HG02981 (cell line): ENCODE measurements around the gene TLR6.

Experiments
- ATAC-seq: cut with Tn5 transposase; IDR thresholded peaks from one replicate; pipeline ENCODE4 v1.9.1; 2021; ENCODE audit warnings: mild to moderate bottlenecking, moderate library complexity; ENCODE audit not compliant: unreplicated experiment

The TLR6 gene

DNA sequence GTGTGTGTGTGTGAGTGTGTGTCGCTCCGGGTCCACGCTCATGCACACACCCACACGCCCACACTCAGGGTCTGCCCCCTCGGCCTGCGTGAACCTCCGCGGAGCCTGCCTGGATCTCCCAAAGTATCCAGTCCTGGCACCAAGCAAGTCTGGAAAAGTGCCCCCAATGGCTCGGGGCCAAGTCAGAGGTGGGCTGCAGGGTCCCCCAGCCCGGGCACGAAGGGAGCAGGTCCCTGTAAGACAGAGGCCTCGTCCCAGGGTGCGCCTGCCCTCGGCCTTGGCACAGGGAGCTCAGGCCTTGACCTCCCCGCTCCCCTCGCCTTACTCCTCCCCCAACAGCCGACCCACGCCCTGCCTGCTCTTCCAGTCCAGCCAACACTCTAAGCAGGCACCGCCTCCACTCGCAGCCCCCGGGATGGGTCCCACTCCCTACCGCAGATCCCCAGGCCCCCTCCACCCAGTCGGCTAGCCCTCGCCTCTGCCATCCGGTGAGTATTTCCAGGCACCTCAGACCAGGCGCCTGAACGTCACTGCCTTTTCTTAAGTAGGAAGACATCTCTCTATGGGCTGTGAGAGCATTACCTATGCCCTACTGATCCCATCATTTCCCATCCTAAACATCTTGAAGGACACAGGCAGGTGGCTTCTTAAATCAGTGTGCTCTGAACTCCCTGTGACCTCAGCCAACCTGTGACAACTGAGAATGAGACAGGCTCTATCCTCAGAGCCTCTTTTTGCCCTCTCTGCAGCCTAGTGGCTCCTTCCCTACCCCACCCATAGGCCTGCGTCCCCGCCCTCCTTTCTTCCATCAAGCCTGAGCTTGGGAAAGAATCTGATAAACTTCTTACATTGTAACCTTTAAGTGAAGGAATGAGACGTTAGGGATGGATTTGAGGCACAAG lies 11.7 kb upstream of the TLR6 start:
- ATAC-seq, result no peak

DNA sequence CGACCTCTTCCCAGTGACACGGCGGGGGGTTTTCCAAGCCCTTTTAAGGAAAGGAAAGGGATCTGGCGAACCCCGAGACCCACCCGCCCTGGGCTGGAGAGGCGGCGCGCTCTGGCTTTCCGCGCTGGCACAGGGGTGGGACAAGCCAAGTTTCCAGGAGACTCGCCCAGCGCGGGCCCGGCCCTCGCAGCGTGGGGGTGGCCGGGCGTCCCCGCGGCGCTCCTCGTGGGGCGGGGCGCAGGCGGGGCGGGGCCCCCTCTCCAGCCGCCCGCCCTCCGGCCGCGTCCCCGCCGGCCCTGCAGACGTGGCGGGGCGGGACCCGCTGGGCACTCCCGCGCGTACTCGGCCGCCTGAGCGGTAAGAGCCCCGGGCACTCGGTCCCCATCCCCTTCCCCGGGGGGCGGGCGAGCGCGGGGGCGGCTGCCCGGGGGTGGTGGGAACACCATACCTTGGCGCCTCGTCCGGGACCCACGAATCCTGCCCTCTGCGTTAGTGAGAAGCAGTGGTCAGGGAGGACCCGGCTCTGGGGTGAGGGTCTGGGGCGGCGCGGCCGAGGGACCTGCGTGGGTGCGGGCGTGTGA lies 11.0 kb upstream of the TLR6 start, which contains the start of gene FAM114A1:
Gene FAM114A1, plus strand, starts transcription at position 329 of the 581 bp plus-strand sequence. CDS start 10,273 bp downstream, outside the sequence.
- ATAC-seq, result peak; percentile 88

DNA sequence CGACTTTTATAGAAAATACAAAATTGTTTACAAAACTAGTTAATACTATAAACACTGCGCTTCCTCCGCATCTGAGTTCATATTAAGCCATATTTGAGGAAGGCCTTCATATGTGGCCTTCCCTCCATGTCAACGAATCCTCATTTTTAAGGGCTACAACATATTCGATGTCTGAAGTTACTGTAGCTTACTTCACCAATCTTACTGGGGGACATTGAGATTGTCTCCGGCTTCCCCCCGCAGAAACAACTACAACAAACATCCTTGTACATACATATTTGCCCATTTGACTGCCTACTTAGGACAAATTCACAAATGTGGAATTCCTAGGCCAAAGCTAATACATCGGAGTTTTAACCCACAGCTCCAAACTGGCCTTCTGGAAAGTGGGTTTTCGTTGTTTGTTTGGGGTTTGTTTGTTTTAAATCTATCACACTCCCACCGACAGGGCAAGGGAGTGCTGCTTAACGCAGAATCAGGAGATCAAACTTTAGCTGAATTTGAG lies 10.4 kb upstream of the TLR6 start:
- peak; percentile 19 for ATAC-seq

- no peak for ATAC-seq
Measured at GRCh38 chr4:38865445-38865844, 8.8 kb upstream of the TLR6 start.

GRCh38 chr4:38861791-38862190 lies 5.2 kb upstream of the TLR6 start:
- ATAC-seq, result no peak

DNA sequence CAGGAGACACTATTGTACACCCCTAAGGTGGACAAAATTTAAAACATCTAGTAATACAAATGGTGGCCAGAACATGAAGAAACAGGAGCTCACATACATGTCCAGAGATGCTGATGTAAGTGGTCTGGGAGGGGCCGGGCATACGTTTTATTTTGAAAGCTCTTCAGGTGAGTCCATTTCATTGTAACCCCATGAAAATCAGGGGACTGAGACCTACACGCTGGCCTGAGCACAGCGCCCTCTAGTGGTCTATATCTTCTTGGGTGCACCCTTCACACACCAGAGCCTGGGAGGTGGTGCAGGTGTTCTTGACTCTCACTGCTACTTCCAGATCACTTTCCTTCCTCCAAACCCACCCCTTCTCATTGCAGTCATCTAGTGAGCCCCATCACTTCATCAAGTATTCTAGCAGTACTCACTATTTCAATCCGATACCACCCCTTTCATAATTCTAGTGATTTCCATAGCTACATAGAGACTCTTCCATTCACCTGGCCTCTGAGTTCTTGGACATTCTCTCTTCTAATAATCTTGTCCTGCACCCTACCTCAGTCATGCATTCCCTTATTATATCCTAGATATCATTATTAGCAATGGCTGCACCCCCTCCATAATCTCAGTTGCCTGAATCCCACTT lies 4.3 kb upstream of the TLR6 start:
- ATAC-seq, result peak; percentile 36

- ATAC-seq, result no peak
Measured at GRCh38 chr4:38859501-38859900, 2.9 kb upstream of the TLR6 start.

DNA sequence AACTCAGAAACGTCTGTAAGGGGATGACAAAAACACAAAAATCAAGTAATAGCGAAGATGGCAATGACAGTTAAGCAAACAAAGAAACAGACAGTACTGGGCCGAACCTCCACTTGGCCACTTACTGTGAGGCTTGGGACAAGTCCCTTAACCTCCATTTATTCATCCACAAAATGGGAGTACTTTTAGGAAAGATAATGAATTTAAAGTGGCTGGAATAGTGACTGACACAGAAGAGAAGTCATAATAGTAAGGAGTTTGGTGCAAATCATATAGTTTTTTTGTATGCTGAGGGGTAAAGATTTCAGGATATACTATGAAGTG lies 1.4 kb upstream of the TLR6 start:
- ATAC-seq, result no peak

DNA sequence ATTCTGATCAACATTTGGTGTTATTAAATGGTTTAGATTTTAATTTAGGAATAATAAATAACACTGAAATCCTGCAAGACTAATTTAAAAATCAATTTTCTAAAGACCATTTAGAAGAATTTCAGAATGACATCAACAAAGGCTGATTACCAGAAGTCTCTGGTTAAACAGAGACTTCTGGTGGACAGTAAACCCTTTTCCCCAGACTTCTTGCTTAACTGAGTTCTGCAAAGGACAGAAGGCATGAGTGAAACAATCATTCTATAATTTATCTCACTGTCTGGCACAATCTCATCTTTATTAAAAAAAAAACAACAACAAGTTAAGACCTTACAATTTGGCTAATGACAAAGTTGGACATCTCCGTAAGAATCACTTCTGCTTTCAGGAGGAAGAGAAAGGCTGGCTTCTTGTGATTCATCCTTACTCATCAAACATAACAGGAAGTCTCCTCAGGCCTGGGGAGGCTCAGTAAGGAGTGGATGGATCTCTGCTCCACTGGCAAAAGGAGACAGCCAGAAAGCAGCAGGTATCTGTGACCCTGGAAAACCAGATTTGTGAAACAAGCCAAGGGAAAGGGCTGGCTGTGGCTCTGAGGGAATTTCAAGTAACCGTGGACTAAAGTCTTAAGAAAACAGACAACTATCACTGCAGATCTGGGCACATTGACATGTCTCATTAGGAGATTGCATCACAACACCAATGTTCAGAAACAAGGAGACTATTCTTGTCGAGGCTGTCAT lies 908 bp upstream of the TLR6 start:
- peak; percentile 64 for ATAC-seq

GRCh38 chr4:38856046-38856445 lies 571 bp downstream of the TLR6 start:
- ATAC-seq, result no peak

- no peak for ATAC-seq
Measured at GRCh38 chr4:38855466-38855865, 1.2 kb downstream of the TLR6 start.

DNA sequence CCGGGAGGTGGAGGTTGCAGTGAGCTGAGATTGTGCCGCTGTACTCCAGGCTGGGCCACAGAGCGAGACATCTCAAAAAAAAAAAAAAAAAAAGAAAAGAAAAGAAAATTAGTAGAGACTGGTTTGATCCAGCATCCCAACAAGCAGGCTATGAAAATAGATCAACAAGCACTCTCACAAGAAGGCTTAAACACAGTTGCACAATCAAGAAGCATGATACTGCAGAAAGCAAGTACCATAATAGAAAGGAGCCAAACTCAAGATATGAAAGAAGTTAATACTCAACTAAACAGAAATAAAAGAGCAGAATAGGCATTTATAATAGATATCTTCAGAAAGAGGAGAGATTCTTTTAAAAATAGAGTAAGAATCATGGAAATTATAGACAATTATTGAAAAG lies 10.6 kb downstream of the TLR6 start:
- no peak for ATAC-seq

- no peak for ATAC-seq
Measured at GRCh38 chr4:38842994-38843393, 13.6 kb downstream of the TLR6 start.

DNA sequence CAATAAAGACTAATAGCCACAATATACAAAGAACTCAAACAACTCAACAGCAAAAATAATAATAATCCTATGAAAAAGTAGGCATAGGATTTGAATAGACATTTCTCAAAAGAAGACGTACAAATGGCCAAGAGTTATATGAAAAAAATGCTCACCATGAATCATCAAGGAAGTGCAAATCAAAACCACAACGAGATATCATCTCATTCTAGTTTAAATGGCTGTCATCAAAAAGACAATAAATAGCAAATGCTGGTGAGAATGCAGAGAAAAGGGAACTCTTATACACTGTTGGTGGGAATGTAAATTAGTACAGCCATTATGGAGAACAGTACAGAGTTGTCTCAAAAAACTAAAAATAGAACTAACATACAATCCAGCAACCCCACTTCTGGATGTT lies 18.8 kb downstream of the TLR6 start:
- no peak for ATAC-seq

DNA sequence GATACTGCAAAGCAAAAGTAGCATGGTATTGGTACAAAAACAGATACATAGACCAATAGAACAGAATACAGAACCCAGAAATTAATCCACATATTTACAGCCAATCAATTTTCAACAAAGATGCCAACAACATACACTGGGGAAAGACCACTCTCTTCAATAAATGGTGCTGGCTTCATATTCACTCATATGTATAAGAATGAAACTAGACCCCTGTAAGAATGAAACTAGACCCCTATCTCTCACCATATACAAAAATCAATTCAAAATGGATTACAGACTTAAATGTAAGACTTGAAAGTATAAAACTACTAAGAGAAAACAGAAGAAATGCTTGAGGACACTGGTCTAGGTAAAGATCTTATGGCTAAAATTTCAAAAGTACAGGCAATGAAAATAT lies 19.3 kb downstream of the TLR6 start:
- no peak for ATAC-seq

- ATAC-seq, result no peak
Measured at GRCh38 chr4:38834570-38834969, 22.0 kb downstream of the TLR6 start.

GRCh38 chr4:38832624-38833528 lies 23.7 kb downstream of the TLR6 start:
- no peak for ATAC-seq

GRCh38 chr4:38832206-38832605 lies 24.4 kb downstream of the TLR6 start:
- no peak for ATAC-seq

DNA sequence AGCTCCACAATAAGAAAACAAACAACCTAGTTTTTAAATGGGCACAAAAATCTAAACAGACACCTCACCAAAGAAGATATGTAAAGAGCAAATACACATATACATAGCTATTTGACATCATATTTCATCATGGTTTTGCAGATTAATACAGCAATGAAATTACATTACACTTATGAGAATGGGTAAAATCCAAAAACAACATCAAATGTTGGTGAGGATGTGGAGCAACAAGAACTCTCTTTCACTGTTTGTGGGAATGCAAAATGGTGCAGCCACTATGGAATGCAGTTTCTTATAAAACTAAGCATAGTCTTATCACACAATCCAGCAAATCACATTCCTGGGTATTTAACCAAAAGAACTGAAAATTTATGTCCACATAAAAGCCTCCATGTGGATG lies 25.0 kb downstream of the TLR6 start:
- no peak for ATAC-seq

- no peak for ATAC-seq
Measured at GRCh38 chr4:38829237-38829636, 27.4 kb downstream of the TLR6 start.
